Common myeloid progenitor, CD34-positive (primary cell): ENCODE measurements around the gene CHRNA1.

ENCODE experiments used
- CTCF ChIA-PET: fragments of 350-600 bp; sonication (Branson Sonifier 250); formaldehyde crosslinking; loops from one replicate; lab custom pipeline; 2021; ENCODE audit warnings: antibody characterized with exemption; lab: Charles Lee
- POLR2A ChIA-PET: fragments of 350-600 bp; sonication (Branson Sonifier 250); formaldehyde crosslinking; loops from one replicate; lab custom pipeline; 2021; ENCODE audit warnings: antibody characterized with exemption; lab: Charles Lee
- DNase-seq, 3 donors: peaks; one replicate each; pipeline versions ENCODE4 v3.0.0 to v3.0.0-alpha.2; 2013
- H3K27ac ChIP-seq, 2 experiments: 1 replicate in 1 of 2; 2 replicates in 1 of 2; pipeline ENCODE4 v1.7.0; 2013; ENCODE audit warnings: inconsistent platforms in 2 of 2, low read length in 2 of 2, mild to moderate bottlenecking in 2 of 2, low read depth in 1 of 2, moderate library complexity in 1 of 2; ENCODE audit not compliant: severe bottlenecking in 2 of 2, insufficient read depth in 1 of 2, poor library complexity in 1 of 2
- H3K27me3 ChIP-seq, 5 experiments: replicated peaks in 2 of 5; 1 replicate in 3 of 5; 2 replicates in 2 of 5; pipeline versions ENCODE4 v1.6.1 to v1.7.0; 2013; ENCODE audit warnings: low read length in 4 of 5, mild to moderate bottlenecking in 2 of 5, moderate library complexity in 2 of 5, inconsistent platforms in 1 of 5; ENCODE audit not compliant: insufficient read depth in 5 of 5, control insufficient read depth in 4 of 5
- H3K36me3 ChIP-seq, 4 experiments: 1 replicate in 2 of 4; 2 replicates in 2 of 4; pipeline versions ENCODE4 v1.6.1 to v1.7.0; 2013; ENCODE audit warnings: low read length in 3 of 4, control low read depth in 1 of 4, mild to moderate bottlenecking in 1 of 4; ENCODE audit not compliant: control insufficient read depth in 4 of 4, insufficient read depth in 4 of 4
- H3K4me1 ChIP-seq, 4 experiments: 1 replicate in 3 of 4; 2 replicates in 1 of 4; pipeline versions ENCODE4 v1.6.1 to v1.7.1; 2013; ENCODE audit warnings: low read length in 3 of 4, mild to moderate bottlenecking in 3 of 4, control low read depth in 1 of 4, inconsistent platforms in 1 of 4, moderate library complexity in 1 of 4; ENCODE audit not compliant: control insufficient read depth in 4 of 4, insufficient read depth in 4 of 4; ENCODE audit errors: control extremely low read depth in 1 of 4
- H3K4me3 ChIP-seq, 7 experiments: 1 replicate in 4 of 7; 2 replicates in 3 of 7; pipeline versions ENCODE4 v1.5.1 to v1.7.0; 2013; ENCODE audit warnings: mild to moderate bottlenecking in 7 of 7, low read length in 6 of 7, moderate library complexity in 6 of 7, inconsistent platforms in 2 of 7, low read depth in 2 of 7, control low read depth in 1 of 7; ENCODE audit not compliant: insufficient read depth in 4 of 7, control insufficient read depth in 1 of 7; ENCODE audit errors: extremely low read depth in 1 of 7
- H3K9me3 ChIP-seq, 5 experiments: 1 replicate in 4 of 5; 2 replicates in 1 of 5; pipeline versions ENCODE4 v1.6.1 to v1.7.1; 2013; ENCODE audit warnings: low read length in 4 of 5, mild to moderate bottlenecking in 2 of 5, inconsistent platforms in 1 of 5, low read depth in 1 of 5, moderate library complexity in 1 of 5; ENCODE audit not compliant: control insufficient read depth in 4 of 5, insufficient read depth in 2 of 5; ENCODE audit errors: control extremely low read depth in 1 of 5
- WGBS: methylation state at CpG from one replicate; pipeline ENCODE4 v1.1.5; 2013; ENCODE audit not compliant: insufficient coverage; 5-methylcytosine and 5-hydroxymethylcytosine counted together

The CHRNA1 gene

GRCh38 chr2:174773215-174773614, 8.9 kb upstream of the CHRNA1 start:
- Histone ChIP-seq H3K27ac (no peak overlapping the region), H3K27me3 (peaks cover 0 to 13% (median 3%) of the 10 kb centered on the region in 5 experiments), H3K4me3 (no peak overlapping the region), H3K9me3 (no peaks in the 10 kb centered on the region), H3K4me1 (peaks cover 0 to 5% (median 2%) of the 10 kb centered on the region in 4 experiments), H3K36me3 (no peaks in the 10 kb centered on the region)
- WGBS: 78% methylated on average over 2 of the region's 2 CpGs
- POLR2A ChIA-PET: no interaction called here
- no peak for DNase-seq
- CTCF ChIA-PET: interaction anchor here (0.8 to 8.1 kb wide), 9 partner anchors 8 to 217 kb away, joined by 3 to 87 read pairs (median 12); partner anchors contain the start of gene CHRNA1

GRCh38 chr2:174772472-174772801, 8.2 kb upstream of the CHRNA1 start:
- Histone ChIP-seq H3K4me3 (no peak overlapping the region), H3K27me3 (peaks cover 0 to 13% (median 3%) of the 10 kb centered on the region in 5 experiments), H3K36me3 (no peaks in the 10 kb centered on the region), H3K4me1 (peaks cover 0 to 2% (median 0%) of the 10 kb centered on the region in 4 experiments), H3K27ac (no peak overlapping the region), H3K9me3 (no peaks in the 10 kb centered on the region)
- CTCF ChIA-PET: interaction anchor here (0.6 to 8.1 kb wide), 12 partner anchors 9 to 1313 kb away, joined by 3 to 87 read pairs (median 6); partner anchors contain the start of gene CHRNA1
- 80% methylated on average over 1 of the region's 5 CpGs for WGBS
- POLR2A ChIA-PET: no interaction called here
- no peak for DNase-seq

DNA sequence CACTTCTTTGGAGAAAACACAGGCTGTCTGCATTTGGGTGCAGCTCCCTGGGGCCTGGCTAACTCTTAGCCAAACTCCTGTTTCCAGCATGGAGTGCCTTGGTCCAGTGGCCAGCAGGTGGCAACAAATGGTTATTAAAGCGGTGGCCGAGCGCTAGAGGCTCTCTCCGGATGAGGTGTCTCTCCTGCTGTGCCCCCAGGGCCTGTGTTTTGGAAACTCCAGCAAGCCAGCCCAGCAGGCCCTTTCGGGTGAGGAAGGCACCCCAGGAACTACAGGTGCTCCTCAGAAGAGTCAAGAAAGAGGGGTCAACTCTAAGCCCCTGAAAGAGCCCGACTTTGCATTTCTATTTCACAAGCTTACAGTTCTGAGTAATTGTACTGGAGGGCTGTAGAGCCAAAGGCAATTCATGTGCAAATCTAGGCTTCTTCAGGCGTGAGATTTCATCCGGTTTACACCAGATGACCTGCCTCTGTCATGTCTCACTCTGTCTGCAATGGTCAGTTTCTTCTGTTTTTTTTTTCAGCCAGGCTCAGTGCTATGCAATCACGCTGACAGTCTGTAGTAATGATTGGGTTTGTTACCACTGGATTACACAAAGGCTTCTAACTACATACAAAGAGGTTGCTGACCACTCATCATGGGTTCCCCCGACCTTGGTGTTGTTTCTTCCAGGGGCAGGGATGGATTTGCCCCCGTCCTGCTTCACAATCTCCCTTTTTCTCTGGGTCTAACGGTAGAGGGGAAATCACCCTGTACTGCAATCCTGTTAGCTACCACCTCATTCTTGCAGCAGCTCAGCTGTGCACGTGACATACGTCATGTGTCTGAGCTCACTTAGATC, 7.6 kb upstream of the CHRNA1 start:
- peaks cover 0 to 2% (median 0%) of the 10 kb centered on the region in 4 experiments for H3K4me1 ChIP-seq
- no peak overlapping the region for H3K27ac ChIP-seq
- WGBS: 42% methylated on average over 14 of the region's 14 CpGs
- POLR2A ChIA-PET: no interaction called here
- peaks cover 0 to 12% (median 4%) of the 10 kb centered on the region in 5 experiments for H3K27me3 ChIP-seq
- peak; percentile 46 to 58 (median 58) for DNase-seq
- peak overlapping the region in 1 of 7 experiments; percentile 48 for H3K4me3 ChIP-seq
- H3K9me3 ChIP-seq: no peaks in the 10 kb centered on the region
- H3K36me3 ChIP-seq: no peaks in the 10 kb centered on the region
- CTCF ChIA-PET: interaction anchor here (0.6 to 8.1 kb wide), 23 partner anchors 9 to 1314 kb away, joined by 3 to 87 read pairs (median 4); partner anchors contain the start of gene CHRNA1

DNA sequence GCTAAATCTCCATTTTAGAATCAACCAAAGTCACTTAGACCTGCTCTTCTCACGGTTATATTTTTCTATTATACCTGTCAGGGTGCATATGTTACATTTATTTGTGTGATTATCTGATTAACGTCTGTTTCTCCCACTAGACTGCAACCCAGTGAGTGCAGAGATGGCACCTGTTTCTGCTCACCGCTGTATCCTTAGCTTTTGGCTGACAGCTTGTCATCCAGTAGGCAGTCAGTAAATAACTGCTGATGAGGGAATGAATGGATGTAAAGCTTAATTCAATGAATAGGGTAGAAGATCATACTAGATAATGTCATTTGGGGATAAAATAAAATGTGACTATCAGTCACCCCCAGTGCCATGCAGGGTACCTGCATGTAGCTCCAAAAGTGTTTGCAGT, 6.9 kb upstream of the CHRNA1 start:
- peaks cover 0 to 2% (median 0%) of the 10 kb centered on the region in 4 experiments for H3K4me1 ChIP-seq
- no peaks in the 10 kb centered on the region for H3K9me3 ChIP-seq
- H3K27ac ChIP-seq: no peak overlapping the region
- ChIA-PET POLR2A (no interaction called here), CTCF (interaction anchor here (0.5 to 8.1 kb wide), 20 partner anchors 9 to 237 kb away, joined by 3 to 87 read pairs (median 4); partner anchors contain the start of gene CHRNA1)
- DNase-seq: no peak
- H3K4me3 ChIP-seq: no peak overlapping the region
- H3K27me3 ChIP-seq: peaks cover 0 to 12% (median 7%) of the 10 kb centered on the region in 5 experiments
- no peaks in the 10 kb centered on the region for H3K36me3 ChIP-seq
- WGBS: no CpG with 5 or more reads among the region's 3 CpGs

DNA sequence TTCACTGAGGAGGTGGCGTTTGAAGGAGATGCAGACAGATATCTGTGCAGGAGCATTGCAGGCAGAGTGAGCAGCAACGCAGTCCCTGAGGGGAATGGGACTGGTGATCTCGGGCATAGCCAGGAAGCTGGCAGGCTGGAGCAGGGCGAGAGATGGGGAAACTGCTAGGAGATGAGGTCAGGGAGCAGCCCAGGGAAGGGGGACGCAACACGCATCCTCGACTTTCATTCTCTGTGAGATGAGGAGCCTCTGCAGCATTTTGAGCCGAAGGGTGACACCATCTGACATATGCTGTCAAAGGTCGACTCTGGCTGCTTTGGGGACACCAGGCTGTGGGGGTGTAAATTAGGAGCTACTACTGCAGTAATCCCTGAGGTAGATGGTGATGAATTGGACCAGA, 4.3 kb upstream of the CHRNA1 start:
- CTCF ChIA-PET: interaction anchor here (4.6 to 8.1 kb wide), 2 partner anchors 216 to 222 kb away, joined by 39 to 87 read pairs; no protein-coding TSS in a partner anchor

DNA sequence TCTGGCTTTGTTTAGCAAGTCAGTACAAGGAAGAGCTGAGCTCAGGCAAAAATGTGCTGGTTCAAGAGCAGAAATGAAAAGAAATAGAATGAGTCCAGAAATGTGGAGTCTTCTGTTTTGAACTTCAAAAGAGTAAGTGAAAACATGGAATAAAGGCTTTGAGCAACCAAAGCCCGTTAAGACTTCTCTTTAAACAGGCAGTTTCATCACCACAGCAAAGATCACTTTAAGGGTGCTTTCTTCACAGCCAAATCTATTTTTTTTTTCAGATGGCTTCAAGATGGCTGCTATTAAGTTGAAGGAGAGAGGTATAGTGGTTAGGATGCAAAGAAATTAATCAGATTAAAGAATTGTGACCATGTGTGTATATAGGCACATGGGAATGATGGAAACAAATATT, 2.0 kb upstream of the CHRNA1 start:
- H3K27me3 ChIP-seq: peaks cover 0 to 36% (median 12%) of the 10 kb centered on the region in 5 experiments
- no peaks in the 10 kb centered on the region for H3K4me1 ChIP-seq
- no peaks in the 10 kb centered on the region for H3K9me3 ChIP-seq
- H3K4me3 ChIP-seq: no peak overlapping the region
- DNase-seq: no peak
- ChIA-PET POLR2A (no interaction called here), CTCF (interaction anchor here (2.1 to 2.3 kb wide), 3 partner anchors 15 to 222 kb away, joined by 5 to 6 read pairs (median 5); no protein-coding TSS in a partner anchor)
- no peaks in the 10 kb centered on the region for H3K36me3 ChIP-seq
- WGBS: no CpG with 5 or more reads among the region's 1 CpG
- no peak overlapping the region for H3K27ac ChIP-seq

More for the DNA sequence above, 4.3 kb upstream of the CHRNA1 start:
- Histone ChIP-seq H3K4me3 (no peak overlapping the region), H3K27ac (no peak overlapping the region), H3K27me3 (peaks cover 0 to 28% (median 18%) of the 10 kb centered on the region in 5 experiments), H3K9me3 (no peaks in the 10 kb centered on the region), H3K4me1 (peaks cover 0 to 2% (median 0%) of the 10 kb centered on the region in 4 experiments), H3K36me3 (no peaks in the 10 kb centered on the region)
- 96% methylated on average over 9 of the region's 9 CpGs for WGBS
- POLR2A ChIA-PET: no interaction called here
- no peak for DNase-seq
